ENCODE measurements around the gene CHAT.
A peak's percentile ranks its signal among the peaks of the same experiment; 100 is the strongest.

CHAT gene

GRCh38 chr10:49631975-49632374 lies 18.1 kb downstream of the CHAT start:
- no peak for DNase-seq (ENCODE audit: low spot score)

- no peak for DNase-seq (ENCODE audit: low spot score)
Observed at GRCh38 chr10:49632406-49633317, 18.8 kb downstream of the CHAT start.

DNA sequence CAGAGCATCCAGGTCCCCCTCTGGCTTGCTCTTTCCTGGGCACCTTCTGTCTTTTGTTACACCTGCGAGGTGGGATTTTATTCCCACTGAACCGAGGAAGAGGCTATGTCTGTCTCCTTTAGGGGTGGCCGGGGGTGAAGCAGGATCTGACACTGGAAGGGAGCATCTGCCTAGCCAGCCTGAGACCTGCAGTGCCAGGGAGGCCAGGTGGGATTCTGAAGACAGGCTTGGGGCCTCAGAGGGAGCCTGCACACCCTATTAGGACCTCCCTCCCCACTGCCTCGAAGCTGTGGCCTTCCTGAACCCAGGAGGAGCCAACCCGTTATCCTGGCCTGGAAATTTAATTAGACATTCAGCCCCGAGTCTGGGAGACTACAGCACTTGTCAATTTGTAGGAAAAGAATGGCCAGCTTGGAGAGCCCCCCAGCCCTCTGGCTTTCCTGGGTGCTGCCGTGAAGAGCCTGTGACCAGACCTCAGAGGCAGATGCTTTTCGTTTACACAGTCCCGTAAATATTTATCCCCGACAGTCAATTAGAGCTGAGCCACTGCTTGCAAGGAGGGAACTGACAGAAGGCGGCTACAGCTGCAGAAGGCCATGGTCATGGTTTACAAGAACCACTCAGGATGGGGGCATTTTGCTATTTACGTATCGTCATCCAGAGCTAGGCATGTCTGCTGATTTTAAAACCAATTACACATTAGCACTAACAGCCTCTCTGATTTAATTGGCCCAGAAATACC lies 19.7 kb downstream of the CHAT start:
- DNase-seq (ENCODE audit: low spot score) = no peak

GRCh38 chr10:49634069-49634660 lies 20.3 kb downstream of the CHAT start:
- no peak for DNase-seq (ENCODE audit: low spot score)

GRCh38 chr10:49642311-49642710 lies 28.5 kb downstream of the CHAT start:
- no peak for DNase-seq (ENCODE audit: low spot score)

DNA sequence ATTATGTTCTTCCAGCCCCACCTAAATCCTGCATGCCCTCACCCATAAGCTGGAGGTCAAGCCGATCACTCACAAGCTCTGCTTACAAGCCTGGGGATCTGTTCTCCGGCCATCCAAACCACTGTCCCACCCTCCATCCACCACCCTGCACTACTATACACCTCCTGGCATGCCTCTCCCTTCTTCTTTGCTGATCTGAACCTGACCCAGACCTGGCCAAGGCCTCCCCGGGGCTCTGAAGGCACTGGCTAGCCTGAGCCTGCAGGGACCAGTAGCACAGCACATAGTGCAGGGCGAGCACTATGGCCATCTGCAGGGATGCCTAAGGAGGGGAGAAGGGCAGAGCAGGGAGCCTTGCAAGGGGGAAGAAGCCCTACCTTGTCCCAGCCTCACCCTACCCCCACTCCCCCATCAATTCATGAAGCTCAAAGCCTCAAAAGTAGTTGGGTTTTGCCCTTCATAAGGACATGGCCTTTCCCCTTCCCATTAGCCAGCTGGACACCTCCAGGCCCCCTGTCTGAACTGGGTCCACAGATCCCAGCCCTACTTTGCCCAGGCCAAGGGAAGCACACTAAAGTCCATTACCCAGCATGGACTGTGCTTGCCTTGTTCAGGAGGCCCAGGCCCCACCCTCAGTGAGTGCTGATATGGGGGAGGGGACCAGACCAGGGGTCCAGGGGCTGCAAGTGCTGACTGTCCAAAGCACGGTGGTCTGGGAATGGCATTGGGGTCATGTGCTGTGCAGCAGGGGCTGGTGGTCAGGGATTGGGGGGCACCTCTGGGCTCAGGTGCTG lies 29.6 kb downstream of the CHAT start:
- DNase-seq (ENCODE audit: low spot score) = no peak

DNA sequence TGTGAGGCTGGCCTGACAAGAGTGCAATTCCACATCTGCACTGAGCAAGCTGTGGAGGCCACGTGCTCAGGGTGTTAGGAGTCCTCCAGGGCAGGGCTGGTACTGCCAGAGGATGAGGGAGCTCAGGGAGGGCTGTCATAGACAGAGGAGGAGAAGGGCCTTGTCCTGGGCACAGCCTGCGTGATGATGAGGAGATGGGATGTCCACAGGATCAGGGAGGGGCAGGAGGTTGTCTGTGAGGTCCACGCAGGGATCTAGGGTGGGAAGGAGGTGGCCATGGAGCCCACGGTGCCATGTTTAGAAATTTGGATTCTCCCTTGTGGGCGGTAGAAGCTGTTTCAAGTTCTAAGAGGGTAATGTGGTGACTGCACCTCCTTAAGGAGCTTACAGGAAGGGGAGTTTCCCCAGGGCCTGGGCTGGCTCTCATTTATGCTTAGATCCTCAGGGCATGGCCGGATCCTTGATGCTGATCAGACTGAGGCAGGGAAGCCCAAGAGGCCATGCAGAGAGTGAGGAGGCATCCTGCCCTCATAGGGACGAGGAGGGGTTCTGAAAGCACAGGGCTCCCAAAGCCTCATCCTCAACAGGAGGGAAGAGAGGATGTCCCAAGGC lies 30.3 kb downstream of the CHAT start:
- DNase-seq (ENCODE audit: low spot score) = no peak

DNA sequence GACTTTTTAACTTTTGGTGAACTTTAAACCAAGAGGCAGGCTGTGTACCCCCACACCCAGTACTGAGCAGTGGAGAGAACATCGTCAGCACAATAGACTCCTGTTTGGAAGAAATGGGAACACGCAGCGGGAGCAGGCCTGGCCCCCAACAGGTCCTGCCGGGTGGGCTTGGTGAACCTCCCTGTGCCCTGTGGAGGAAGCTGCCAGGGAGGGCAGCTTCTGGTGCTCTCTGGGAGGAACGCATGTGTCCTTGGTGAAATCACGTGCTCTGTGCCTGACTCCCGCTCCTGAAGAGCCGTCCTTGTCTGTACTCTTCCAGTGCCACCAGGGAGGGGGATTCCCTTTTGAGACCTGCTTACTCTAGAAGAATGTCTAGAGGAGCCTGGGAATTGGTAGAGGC lies 31.6 kb downstream of the CHAT start:
- DNase-seq (ENCODE audit: low spot score) = no peak

GRCh38 chr10:49645871-49646870 lies 32.3 kb downstream of the CHAT start:
- DNase-seq (ENCODE audit: low spot score) = no peak

- no peak for DNase-seq (ENCODE audit: low spot score)
Observed at GRCh38 chr10:49647554-49647953, 33.7 kb downstream of the CHAT start.

- no peak for DNase-seq (ENCODE audit: low spot score)
Observed at GRCh38 chr10:49647985-49648795, 34.4 kb downstream of the CHAT start.

GRCh38 chr10:49649294-49649693 lies 35.5 kb downstream of the CHAT start:
- peak; percentile 61 for DNase-seq (ENCODE audit: low spot score)

DNA sequence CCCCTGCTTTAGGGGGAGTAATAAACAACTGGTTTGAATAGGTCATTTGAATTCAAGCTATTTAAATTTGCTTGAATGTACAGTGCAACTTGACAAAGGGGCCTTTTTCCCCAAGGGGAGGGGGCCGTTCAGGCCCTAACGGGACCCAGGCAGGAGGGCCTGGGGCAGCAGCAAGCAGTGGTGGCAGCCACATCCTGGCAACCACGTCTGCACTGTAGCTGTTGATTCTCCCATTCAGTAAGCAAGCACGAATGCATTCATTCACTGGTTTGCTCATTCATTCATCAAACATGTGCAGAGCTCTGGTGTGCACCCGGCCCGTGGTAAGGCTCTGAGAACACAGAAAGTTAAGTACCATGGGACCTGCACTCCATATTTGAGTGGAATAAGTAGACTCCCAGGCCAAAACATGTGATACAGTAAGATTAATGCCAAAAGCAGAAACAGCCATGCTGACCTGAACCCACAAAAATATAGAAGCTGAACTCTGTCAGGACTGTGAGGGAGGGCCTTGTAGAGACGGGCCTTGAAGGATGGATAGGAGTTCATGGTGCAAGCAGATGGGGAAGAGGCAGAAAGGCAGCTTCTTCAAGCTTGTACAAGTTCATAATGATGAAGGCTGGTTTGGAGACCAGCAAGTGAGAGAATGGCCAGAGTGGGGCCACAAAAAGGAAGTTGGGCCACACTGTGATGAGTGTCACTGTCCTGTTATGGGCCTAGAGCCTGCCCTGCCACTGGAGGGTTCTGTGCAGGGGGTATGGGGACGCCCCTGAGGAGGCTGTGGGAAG lies 36.3 kb downstream of the CHAT start:
- DNase-seq (ENCODE audit: low spot score) = no peak

DNA sequence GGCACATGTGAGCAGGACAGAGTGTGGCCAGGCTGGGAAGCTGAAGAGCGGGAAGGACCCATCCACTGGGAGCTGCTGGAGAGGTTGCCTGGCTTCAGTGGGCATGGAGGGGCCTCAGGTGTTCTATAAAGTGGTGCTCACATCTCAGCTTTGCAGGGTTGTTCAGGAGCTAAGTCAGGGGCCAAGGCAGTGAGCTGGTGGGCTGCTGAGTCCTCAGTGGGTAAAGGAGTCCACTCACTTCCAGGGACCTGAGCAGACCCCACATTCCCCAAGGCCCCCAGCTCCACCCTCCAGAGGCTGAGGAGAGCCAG lies 36.8 kb downstream of the CHAT start:
- DNase-seq (ENCODE audit: low spot score) = no peak

- no peak for DNase-seq (ENCODE audit: low spot score)
Observed at GRCh38 chr10:49651039-49651835, 37.4 kb downstream of the CHAT start.

GRCh38 chr10:49651917-49652316 lies 38.1 kb downstream of the CHAT start:
- DNase-seq (ENCODE audit: low spot score) = no peak

DNA sequence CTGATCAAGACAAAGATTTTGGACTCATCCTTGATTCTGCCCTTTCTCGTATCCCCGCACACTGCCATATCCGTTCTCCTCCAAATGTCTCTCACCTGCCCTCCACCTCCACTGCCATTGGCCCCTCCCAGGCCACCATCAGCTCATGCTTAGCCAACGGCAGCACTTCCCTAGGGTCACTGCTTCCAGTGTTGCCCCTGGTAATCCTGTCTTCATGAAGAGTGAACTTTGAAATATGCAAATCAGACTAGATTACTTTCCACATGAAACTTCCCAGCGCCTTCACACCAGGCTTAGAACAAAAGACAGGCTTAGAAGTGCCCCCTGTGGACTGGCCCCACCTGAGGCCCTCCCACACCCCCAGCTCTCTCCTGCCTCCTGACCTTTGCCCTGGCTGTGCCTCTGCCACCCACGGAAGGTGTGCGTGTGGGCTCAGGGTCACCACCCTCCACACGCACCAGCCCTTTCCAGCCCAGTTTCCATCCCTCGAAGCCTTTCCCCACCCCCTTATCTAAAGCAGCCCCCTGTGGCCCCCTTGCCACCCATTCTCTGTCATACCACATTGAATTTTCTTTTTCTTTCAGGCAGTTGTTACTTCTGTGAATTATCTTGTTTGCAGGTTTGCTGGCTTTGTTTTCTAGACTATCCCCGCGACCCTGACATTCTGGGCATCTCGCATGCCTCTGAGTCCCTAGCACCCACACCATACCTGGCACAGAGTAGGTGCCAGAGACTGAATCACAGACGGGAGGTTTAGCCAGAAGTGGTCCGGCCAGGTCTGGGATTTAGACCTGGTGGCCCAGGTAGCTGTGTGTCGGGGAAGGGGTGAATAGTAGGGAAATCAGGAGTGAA lies 38.8 kb downstream of the CHAT start:
- peak; percentile 9 for DNase-seq (ENCODE audit: low spot score)
